Measurements from ENCODE around the gene KRT28.

GRCh38 chr17:40778461-40778860, 21.3 kb downstream of the KRT28 start:
- TF ChIP-seq CBFB (CRISPR knock-in tag; IDR thresholded peaks at IDR 0.05): no peak
- TF ChIP-seq NONO (IDR thresholded peaks at IDR 0.05): no peak
- TF ChIP-seq NONO (CRISPR knock-in tag; conservative IDR thresholded peaks at IDR 0.05): no peak
- TF ChIP-seq, protein P1, sequence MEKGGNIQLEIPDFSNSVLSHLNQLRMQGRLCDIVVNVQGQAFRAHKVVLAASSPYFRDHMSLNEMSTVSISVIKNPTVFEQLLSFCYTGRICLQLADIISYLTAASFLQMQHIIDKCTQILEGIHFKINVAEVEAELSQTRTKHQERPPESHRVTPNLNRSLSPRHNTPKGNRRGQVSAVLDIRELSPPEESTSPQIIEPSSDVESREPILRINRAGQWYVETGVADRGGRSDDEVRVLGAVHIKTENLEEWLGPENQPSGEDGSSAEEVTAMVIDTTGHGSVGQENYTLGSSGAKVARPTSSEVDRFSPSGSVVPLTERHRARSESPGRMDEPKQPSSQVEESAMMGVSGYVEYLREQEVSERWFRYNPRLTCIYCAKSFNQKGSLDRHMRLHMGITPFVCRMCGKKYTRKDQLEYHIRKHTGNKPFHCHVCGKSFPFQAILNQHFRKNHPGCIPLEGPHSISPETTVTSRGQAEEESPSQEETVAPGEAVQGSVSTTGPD (CRISPR knock-in tag; IDR thresholded peaks at IDR 0.05): no peak
